HG03060 (cell line): ENCODE measurements around the gene ZFP42.
"Not testable (repeated sequence)": the region's sequence is repeated elsewhere in the genome, so short reads cannot be mapped to it uniquely, and the experiment has no call there.

Experiments
- ATAC-seq: cut with Tn5 transposase; IDR thresholded peaks from one replicate; pipeline ENCODE4 v1.9.1; 2021; ENCODE audit warnings: low read depth, moderate number of reproducible peaks; ENCODE audit not compliant: unreplicated experiment

Gene ZFP42

GRCh38 chr4:187995322-187996207 is at the start of gene ZFP42:
ZFP42 (plus strand) TSS chr4:187995771; CDS start chr4:188002808, 7,037 bp downstream.
- no peak for ATAC-seq

- ATAC-seq: no peak
These were observed 34.4 kb upstream of the ZFP42 start for GRCh38 chr4:187961171-187961570.

DNA sequence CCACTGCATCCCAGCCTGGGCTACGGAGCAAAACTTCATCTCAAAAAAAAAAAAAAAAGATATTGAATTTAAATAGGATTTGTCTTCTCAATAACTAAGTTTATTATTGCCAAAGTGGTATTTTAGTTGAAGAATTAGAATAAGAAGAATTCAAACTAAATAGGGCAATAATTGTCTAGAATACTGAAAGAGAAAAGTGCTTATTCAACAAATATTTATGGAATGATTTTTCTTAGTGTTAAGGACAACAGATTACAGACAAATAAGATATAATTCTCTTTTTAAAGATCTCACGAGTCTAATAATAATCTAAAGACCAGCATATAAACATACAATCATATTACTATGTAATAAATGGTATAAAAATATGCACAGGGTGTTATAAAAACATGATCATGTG is 33.6 kb upstream of the ZFP42 start:
- ATAC-seq: no peak

- no peak for ATAC-seq
These were observed 32.6 kb upstream of the ZFP42 start for GRCh38 chr4:187962926-187963325.

- no peak for ATAC-seq
These were observed 29.8 kb upstream of the ZFP42 start for GRCh38 chr4:187965726-187966125.

DNA sequence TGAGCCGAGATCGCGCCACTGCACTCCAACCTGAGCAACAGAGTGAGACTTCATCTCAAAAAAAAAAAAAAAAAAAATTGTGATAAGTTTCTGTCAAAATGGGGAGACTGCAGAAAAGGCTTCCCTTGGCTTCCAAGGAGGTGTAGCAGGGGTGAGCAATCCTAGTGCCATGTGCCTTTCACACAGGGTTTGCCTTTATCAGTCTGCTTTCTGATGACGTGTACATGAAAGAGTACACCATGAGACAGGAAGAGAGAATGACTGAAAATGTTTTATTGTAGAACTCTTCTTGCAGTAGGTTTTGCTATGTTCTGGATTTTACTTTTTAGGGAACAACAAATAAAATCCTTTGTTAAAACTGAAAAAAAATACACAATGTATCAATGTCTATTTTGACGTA is 23.4 kb upstream of the ZFP42 start:
- no peak for ATAC-seq

DNA sequence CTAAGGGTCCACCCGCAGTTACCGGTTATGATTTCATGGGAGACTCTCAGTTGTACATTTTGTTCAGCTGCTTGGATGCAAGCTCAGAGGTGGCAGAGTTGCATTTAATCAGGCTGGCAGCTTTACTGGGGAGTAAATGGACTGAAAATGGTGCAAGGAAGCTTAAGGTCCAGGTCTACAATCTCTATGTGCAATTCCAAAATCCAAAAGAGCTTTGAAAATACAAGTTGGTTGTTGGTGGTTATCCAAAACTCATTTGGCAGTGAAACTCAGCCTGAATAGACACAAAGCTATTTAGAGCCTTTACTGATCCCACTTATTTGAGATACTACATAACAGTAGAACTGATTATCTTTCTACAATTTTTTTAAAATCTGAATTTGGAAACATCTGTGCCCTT is 11.8 kb upstream of the ZFP42 start:
- ATAC-seq: no peak

GRCh38 chr4:187992971-187993370 is 2.6 kb upstream of the ZFP42 start:
- no peak for ATAC-seq

GRCh38 chr4:187993827-187994226 is 1.7 kb upstream of the ZFP42 start:
- ATAC-seq: no peak

DNA sequence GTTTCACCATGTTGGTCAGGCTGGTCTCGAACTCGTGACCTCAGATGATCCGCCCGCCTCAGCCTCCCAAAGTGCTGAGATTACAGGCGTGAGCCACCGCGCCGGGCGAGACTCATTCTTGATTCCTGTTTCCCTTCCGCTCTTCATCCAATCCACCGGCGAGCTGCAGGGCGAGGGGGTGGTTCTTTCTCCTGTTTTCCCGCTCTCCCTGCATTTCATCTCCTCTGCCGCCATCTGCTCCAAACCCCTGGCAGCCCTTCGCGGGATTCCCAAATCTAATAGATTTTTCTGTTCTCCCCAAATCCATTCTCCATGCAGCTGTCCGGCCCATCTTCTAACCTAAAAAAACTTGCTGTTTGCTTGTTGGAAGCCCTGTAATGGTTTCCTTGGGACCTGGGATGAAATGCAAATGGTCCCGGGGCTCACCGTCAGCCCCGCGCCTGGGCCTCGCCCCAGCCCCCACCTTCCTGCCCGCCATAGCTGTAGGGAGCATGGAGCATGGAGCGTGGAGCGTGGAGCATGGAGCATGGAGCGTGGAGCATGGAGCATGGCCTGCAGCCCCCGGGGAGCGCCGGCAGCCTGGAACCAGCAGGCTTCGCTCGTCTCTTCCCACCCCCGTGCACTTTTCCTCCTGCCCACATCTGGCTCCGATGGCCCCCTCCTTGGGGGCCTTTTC is 1.1 kb downstream of the ZFP42 start:
- no peak for ATAC-seq

- ATAC-seq: not testable (repeated sequence)
These were observed 2.4 kb downstream of the ZFP42 start for GRCh38 chr4:187997991-187998390.

DNA sequence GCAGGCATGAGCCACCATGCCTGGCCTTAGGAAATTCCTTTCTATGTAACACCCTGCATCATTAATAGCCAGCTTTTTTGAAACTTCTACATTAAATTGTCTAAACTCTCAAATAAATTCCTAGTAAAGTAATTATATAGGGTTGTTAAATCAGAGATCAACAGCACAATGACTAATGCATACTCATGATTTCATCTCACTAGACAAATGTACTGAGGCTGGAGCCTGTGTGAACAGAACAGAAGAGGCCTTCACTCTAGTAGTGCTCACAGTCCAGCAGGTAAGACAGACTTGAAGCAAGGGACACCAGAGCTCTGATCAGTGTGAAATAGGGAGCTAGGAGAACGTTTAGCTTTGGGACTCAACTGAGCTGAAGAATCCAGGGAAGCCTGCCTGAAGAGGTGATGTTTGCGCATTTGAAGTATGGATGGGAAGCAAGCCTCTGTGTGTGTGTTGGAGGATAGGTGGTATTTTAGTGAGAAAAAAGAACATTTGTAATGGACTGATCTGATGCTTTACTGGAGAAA is 3.9 kb downstream of the ZFP42 start:
- ATAC-seq: no peak

DNA sequence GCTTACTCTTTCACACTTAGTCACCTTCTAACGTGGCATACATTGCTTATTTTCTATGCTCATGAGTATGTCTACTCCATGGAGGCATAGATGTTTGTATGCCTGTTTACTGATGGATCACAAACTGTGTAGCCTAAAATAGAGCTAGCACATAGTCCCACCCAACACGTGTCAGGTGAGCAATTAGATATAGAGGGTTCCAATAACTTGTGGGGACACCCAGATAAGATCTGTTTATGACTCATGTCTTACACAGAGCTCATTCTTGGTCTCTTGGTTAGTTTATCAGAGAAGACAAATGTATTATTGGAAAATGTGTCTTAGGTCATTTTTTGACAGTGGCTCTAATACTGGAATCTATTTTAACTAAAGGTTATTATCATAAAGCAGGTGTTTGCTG is 6.8 kb downstream of the ZFP42 start:
- no peak for ATAC-seq

DNA sequence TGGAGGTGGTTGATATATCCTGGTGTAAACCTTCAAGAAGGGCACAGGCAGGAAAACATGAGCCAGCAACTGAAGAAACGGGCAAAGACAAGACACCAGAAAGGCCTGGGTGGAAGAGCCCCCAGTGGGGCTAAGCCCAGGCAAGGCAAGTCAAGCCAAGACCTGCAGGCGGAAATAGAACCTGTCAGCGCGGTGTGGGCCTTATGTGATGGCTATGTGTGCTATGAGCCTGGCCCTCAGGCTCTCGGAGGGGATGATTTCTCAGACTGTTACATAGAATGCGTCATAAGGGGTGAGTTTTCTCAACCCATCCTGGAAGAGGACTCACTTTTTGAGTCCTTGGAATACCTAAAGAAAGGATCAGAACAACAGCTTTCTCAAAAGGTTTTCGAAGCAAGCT is 7.2 kb downstream of the ZFP42 start:
- ATAC-seq: no peak

DNA sequence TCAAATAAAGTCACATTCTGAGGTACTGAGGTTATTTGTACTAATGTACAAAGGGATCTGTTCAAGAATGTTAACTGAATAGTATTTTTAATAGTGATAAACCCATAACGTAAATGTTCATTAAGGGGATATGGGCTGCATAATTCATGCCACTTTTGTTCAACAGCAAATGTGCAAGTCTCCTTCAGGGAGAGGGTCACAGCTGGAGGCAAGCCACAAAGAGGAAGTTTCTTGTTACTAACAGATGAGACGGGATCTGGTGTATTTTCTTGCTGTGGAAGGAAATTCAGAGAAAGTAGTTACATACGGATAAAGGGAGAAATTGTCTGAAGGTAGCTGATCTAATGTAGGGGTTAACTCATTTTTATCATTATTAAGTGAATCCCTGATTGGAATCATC is 10.0 kb downstream of the ZFP42 start:
- ATAC-seq: no peak

DNA sequence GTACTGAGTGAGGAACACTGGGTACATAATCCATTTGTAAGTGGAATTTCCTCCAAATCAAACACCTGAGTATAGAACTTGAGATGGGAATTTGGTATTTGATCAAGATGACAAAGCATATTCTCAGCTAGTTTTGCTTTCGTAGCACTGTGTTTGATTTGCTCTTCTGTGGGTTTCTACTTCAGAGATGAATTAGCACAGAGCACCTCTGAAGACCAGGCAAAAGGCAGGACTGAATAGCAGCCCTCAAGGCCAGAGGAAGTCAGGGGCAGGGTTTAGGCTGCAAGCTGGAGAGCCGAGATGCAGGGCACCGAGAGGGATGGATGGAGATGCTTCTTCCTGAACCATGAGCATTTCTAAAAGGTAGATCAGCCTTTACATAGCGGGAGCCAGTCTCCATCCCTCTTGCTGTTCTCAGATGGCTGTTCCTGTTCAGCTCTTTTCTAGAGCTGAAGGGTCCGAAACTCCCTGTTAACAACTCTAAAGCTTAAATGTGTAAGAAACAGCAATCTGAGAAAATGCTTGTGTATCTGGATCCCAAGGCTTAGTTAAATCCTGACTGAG is 10.8 kb downstream of the ZFP42 start:
- ATAC-seq: no peak

GRCh38 chr4:188008377-188008776 is 12.8 kb downstream of the ZFP42 start:
- no peak for ATAC-seq

DNA sequence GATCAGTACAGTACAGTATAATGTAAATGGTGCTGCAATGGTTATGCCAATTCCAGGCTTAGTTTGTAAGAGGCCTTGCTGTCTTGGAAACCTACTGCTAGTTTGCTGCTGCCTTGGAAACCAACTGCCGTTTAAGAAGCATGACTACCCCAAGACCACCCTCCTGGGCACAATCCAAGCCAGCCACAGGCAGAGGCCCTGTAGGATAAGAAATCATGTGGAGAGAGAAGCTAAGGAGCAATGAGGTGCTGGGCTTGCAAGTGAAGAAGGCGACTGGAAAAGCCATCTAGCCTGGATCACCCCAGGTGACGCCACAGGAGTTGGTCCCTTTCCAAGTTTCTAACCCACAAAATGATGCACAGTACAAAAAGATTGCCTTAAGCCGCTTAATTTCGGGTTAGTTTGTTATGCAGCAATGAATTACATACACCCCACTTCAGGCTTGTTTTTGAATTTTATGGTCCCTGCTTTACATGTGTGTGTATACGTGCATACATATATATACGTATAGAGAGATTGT is 16.9 kb downstream of the ZFP42 start:
- ATAC-seq: no peak

DNA sequence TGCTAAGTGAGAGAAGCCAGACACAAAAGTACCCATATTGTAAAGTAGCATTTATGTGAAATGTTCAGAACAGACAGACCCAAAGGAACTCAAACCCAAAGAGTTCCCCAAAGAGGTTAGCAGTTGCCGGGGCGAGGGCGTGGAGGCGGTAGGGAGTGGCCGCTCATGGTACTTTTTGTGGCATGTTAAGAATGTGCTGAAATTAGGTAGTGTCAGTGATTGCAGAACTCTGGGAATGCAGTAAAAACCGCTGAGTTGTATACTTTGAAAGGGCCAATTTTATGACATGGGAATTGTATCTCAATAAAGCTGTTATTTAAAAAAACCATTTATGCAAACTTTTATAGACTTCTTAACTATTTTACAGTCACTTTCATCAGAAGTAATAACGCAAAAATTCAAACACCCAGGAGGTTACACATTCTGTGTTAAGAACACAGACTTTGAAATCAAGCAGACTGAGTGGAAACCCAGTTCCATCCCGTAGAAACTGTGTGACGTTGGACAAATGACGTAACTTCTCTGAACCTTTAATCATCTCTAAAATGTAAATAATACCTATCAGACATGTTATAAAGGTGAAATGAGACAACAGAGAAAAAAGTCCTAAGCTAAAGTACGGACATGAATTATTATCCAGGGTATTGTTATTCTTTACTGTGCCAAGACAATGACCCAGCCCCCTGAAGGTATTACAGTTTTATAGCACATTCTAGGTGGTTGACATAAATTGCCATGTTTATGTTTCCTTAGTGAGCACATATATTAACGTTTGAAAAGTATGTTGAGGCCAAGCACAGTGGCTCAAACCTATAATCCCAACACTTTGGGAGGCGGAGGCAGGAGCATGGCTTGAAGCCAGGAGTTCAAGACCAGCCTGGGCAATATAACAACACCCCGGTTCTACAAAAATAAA is 19.7 kb downstream of the ZFP42 start:
- no peak for ATAC-seq

- ATAC-seq: no peak
These were observed 21.2 kb downstream of the ZFP42 start for GRCh38 chr4:188016754-188017153.
